ENCODE data around the gene PTPA. TPM values are rescaled to one million over a fixed set of nuclear protein-coding genes. Genes with fewer than 3 reads are reported as not detected.

The PTPA gene
- total and polyA plus RNA-seq, 9 of the 15 experiments (the other 6 are each of a cell fraction or from before 2014, with no cell fraction given) = 1.7 to 121 (median 72.6) TPM

GRCh38 chr9:129166623-129167557, 55.7 kb downstream of the PTPA start (continued):
- TF ChIP-seq SFPQ (IDR thresholded peaks at IDR 0.05; ENCODE audit: low read depth, low read length) (no peak), EP300 (IDR thresholded peaks at IDR 0.05; ENCODE audit: low read length) (no peak), SOX6 (IDR thresholded peaks at IDR 0.05) (no peak), EP400 (IDR thresholded peaks at IDR 0.05) (no peak), ZNF133 (CRISPR knock-in tag; IDR thresholded peaks at IDR 0.05) (no peak), NR2C2 (CRISPR knock-in tag; IDR thresholded peaks at IDR 0.05) (no peak), NR2C2 (tag; IDR thresholded peaks at IDR 0.05) (peak; percentile 71), GABPA (tag; conservative IDR thresholded peaks at IDR 0.05; ENCODE audit: low read depth) (peak; percentile 47; the same call in 1 of the 2 replicates), ARID1B (IDR thresholded peaks at IDR 0.05) (0 out of 2 replicates have a peak, but pooled peaks have one; percentile 6), POU5F1 (IDR thresholded peaks at IDR 0.05; ENCODE audit: borderline replicate concordance, low read depth, low read length, partially characterized antibody) (no peak), CTCFL (IDR thresholded peaks at IDR 0.05; ENCODE audit: borderline replicate concordance, insufficient read depth, low read depth, low read length, poor library complexity, severe bottlenecking) (no peak), RBM17 (IDR thresholded peaks at IDR 0.05; ENCODE audit: borderline replicate concordance, low read depth, low read length) (no peak), ATF7 (IDR thresholded peaks at IDR 0.05) (no peak), KDM5B (IDR thresholded peaks at IDR 0.05; ENCODE audit: insufficient replicate concordance, low read depth, low read length) (peak; percentile 35), MEF2A (IDR thresholded peaks at IDR 0.05; ENCODE audit: control insufficient read depth, low read depth, low read length) (no peak), CEBPZ (IDR thresholded peaks at IDR 0.05; ENCODE audit: borderline replicate concordance, low read depth, low read length) (no peak), HMBOX1 (IDR thresholded peaks at IDR 0.05) (peak; percentile 29; the same call in 1 of the 2 replicates), ZNF23 (CRISPR knock-in tag; IDR thresholded peaks at IDR 0.05) (no peak)
